ENCODE results near the gene PTPRT. TPM values are rescaled to one million over a fixed set of nuclear protein-coding genes. Genes with fewer than 3 reads are reported as not detected.

PTPRT gene
- total and polyA plus RNA-seq, 4 donors = 0.14 to 2.8 (median 0.40) TPM

GRCh38 chr20:42080956-42081355 lies 1108.8 kb downstream of the PTPRT start:
- Histone ChIP-seq H3K4me3 (ENCODE audit: low read depth in 1 of 3, low read length in 3 of 3) (no peak overlapping the region), H3K9ac (ENCODE audit: low read depth in 1 of 2, low read length in 2 of 2) (no peak overlapping the region), H3K4me1 (ENCODE audit: control insufficient read depth in 4 of 4, insufficient read depth in 4 of 4, low read length in 3 of 4) (no peaks in the 10 kb centered on the region), H3K27ac (ENCODE audit: low read depth in 1 of 2, low read length in 2 of 2) (no peak overlapping the region), H3K27me3 (ENCODE audit: control insufficient read depth in 4 of 4, insufficient read depth in 4 of 4, low read length in 3 of 4) (no peaks in the 10 kb centered on the region), H3K36me3 (ENCODE audit: control insufficient read depth in 4 of 4, insufficient read depth in 3 of 4, low read depth in 1 of 4, low read length in 3 of 4) (no peaks in the 10 kb centered on the region), H3K9me3 (ENCODE audit: control insufficient read depth in 4 of 4, low read length in 3 of 4) (no peaks in the 10 kb centered on the region)
- TF ChIP-seq CTCF (IDR thresholded peaks at IDR 0.05; ENCODE audit: low read depth, low read length, missing input control) (no peak), JUND (IDR thresholded peaks at IDR 0.05) (no peak), ATF3 (IDR thresholded peaks at IDR 0.05) (no peak), SP1 (IDR thresholded peaks at IDR 0.05) (no peak), HNF4G (IDR thresholded peaks at IDR 0.05) (no peak), EGR1 (IDR thresholded peaks at IDR 0.05; ENCODE audit: low read depth in 2 of 2) (no peak), HNF4A (conservative IDR thresholded peaks at IDR 0.05) (no peak), RXRA (IDR thresholded peaks at IDR 0.05) (no peak), RAD21 (IDR thresholded peaks at IDR 0.05) (no peak), FOXA2 (IDR thresholded peaks at IDR 0.05) (no peak), ZBTB33 (IDR thresholded peaks at IDR 0.05) (no peak), MAX (IDR thresholded peaks at IDR 0.05) (no peak), NR2F2 (IDR thresholded peaks at IDR 0.05) (no peak), TAF1 (conservative IDR thresholded peaks at IDR 0.05) (no peak), YY1 (IDR thresholded peaks at IDR 0.05) (no peak), FOXA1 (IDR thresholded peaks at IDR 0.05) (no peak), GABPA (IDR thresholded peaks at IDR 0.05 in 1 of 2, conservative IDR thresholded peaks at IDR 0.05 in 1 of 2) (no peak)
- no peak for DNase-seq (ENCODE audit: low spot score)
- WGBS = 62% methylated on average over 4 of the region's 4 CpGs

GRCh38 chr20:42074944-42075343 lies 1114.8 kb downstream of the PTPRT start:
- no peaks in the 10 kb centered on the region for H3K27me3 ChIP-seq (ENCODE audit: control insufficient read depth in 4 of 4, insufficient read depth in 4 of 4, low read length in 3 of 4)
- WGBS = 52% methylated on average over 1 of the region's 1 CpG
- DNase-seq (ENCODE audit: low spot score) = no peak

GRCh38 chr20:42067596-42067995 lies 1122.1 kb downstream of the PTPRT start:
- H3K36me3 ChIP-seq (ENCODE audit: control insufficient read depth in 4 of 4, insufficient read depth in 3 of 4, low read depth in 1 of 4, low read length in 3 of 4) = no peaks in the 10 kb centered on the region
- WGBS = 48% methylated on average over 3 of the region's 3 CpGs

More at GRCh38 chr20:42074944-42075343, 1114.8 kb downstream of the PTPRT start:
- no peak overlapping the region for H3K27ac ChIP-seq (ENCODE audit: low read depth in 1 of 2, low read length in 2 of 2)
- no peak overlapping the region for H3K9ac ChIP-seq (ENCODE audit: low read depth in 1 of 2, low read length in 2 of 2)
- H3K4me1 ChIP-seq (ENCODE audit: control insufficient read depth in 4 of 4, insufficient read depth in 4 of 4, low read length in 3 of 4) = no peaks in the 10 kb centered on the region
- no peaks in the 10 kb centered on the region for H3K9me3 ChIP-seq (ENCODE audit: control insufficient read depth in 4 of 4, low read length in 3 of 4)
- H3K4me3 ChIP-seq (ENCODE audit: low read depth in 1 of 3, low read length in 3 of 3) = no peak overlapping the region
- no peak for TF ChIP-seq FOXA1 (IDR thresholded peaks at IDR 0.05)
- H3K36me3 ChIP-seq (ENCODE audit: control insufficient read depth in 4 of 4, insufficient read depth in 3 of 4, low read depth in 1 of 4, low read length in 3 of 4) = no peaks in the 10 kb centered on the region

More at GRCh38 chr20:42067596-42067995, 1122.1 kb downstream of the PTPRT start:
- no peak overlapping the region for H3K27ac ChIP-seq (ENCODE audit: low read depth in 1 of 2, low read length in 2 of 2)
- no peaks in the 10 kb centered on the region for H3K9me3 ChIP-seq (ENCODE audit: control insufficient read depth in 4 of 4, low read length in 3 of 4)
- H3K9ac ChIP-seq (ENCODE audit: low read depth in 1 of 2, low read length in 2 of 2) = no peak overlapping the region
- H3K27me3 ChIP-seq (ENCODE audit: control insufficient read depth in 4 of 4, insufficient read depth in 4 of 4, low read length in 3 of 4) = peaks cover 0 to 6% (median 0%) of the 10 kb centered on the region in 4 donors
- H3K4me1 ChIP-seq (ENCODE audit: control insufficient read depth in 4 of 4, insufficient read depth in 4 of 4, low read length in 3 of 4) = no peaks in the 10 kb centered on the region
- TF ChIP-seq HNF4G (IDR thresholded peaks at IDR 0.05) = no peak
- no peak for TF ChIP-seq JUND (IDR thresholded peaks at IDR 0.05)
- TF ChIP-seq ZBTB33 (IDR thresholded peaks at IDR 0.05) = no peak
- TF ChIP-seq RXRA (IDR thresholded peaks at IDR 0.05) = no peak
- TF ChIP-seq FOXA1 (IDR thresholded peaks at IDR 0.05) = no peak
- TF ChIP-seq ATF3 (IDR thresholded peaks at IDR 0.05) = no peak
- no peak for TF ChIP-seq REST (IDR thresholded peaks at IDR 0.05)
- DNase-seq (ENCODE audit: low spot score) = no peak
- H3K4me3 ChIP-seq (ENCODE audit: low read depth in 1 of 3, low read length in 3 of 3) = no peak overlapping the region

Measured in liver (tissue), 9 donors.